ENCODE results near the gene KLK13. TPM values are rescaled to one million over a fixed set of nuclear protein-coding genes. Genes with fewer than 3 reads are reported as not detected.
A peak's percentile ranks its signal among the peaks of the same experiment; 100 is the strongest.

Gene KLK13
- total and polyA plus RNA-seq, 2 of the 13 experiments (the other 11 are each of a cell fraction or from before 2014, with no cell fraction given) = 0.09 TPM; not detected in 1

DNA sequence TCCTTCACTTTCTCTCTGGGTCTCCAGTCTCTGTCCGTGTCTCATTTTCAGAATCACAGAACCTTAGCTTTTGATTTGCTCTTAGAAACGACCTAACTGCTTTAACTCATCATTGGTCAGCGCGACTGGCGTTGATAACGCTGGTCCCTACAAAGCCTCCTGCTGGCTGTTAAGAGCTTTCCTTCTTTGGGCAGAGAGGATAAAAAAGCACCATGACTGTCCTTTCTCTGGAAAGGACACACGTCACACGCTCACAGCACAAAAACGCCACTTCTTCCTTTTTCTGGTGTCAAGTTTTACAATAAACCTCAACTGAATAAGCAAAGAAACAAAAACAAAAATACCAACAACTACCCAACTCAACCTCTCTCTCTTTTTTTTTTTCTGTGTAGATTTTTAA lies 28.4 kb downstream of the KLK13 start:
- Histone ChIP-seq H3K27me3 (ENCODE audit: control insufficient read depth in 1 of 2, insufficient read depth in 2 of 2, low read length in 2 of 2) (peaks cover 0 to 14% of the 10 kb centered on the region in 2 experiments; a peak in 3 of 5 replicates), H3K4me2 (ENCODE audit: low read depth, low read length) (no peak overlapping the region), H3K36me3 (replicated peaks in 1 of 2; ENCODE audit: control insufficient read depth in 1 of 2, insufficient read depth in 2 of 2, low read length in 2 of 2) (no peaks in the 10 kb centered on the region), H3K4me3 (replicated peaks in 1 of 3; ENCODE audit: insufficient read depth in 1 of 3, low read depth in 2 of 3, low read length in 3 of 3) (no peak overlapping the region), H3K79me2 (ENCODE audit: insufficient read depth, low read length) (no peaks in the 10 kb centered on the region), H3K9ac (ENCODE audit: insufficient read depth, low read depth, low read length) (no peak overlapping the region), H3K9me3 (ENCODE audit: low read length) (no peaks in the 10 kb centered on the region), H3K27ac (ENCODE audit: extremely low read length, insufficient read depth, low read length) (no peak overlapping the region), H3K4me1 (ENCODE audit: insufficient read depth, low read length) (no peaks in the 10 kb centered on the region), H2AFZ (ENCODE audit: low read length) (no peak overlapping the region), H4K20me1 (ENCODE audit: insufficient read depth, low read length) (no peaks in the 10 kb centered on the region)
- DNase-seq (ENCODE audit: low spot score) (no peak), ATAC-seq (no peak), FAIRE-seq (no peak)
- CTCF ChIA-PET (ENCODE audit: low intra/inter-chr PET ratio, low total read pairs) = no interaction called here
- in situ Hi-C loops (cut with HindIII; ENCODE audit: extremely low pct_ligation_motif_present, low pct_unique_long_range_greater_than_20kb) (no loop called here), intact Hi-C loops (cut with micrococcal nuclease; ENCODE audit: unreplicated experiment) (no loop called here)
- no TSS peak for BruUV-seq (replicated peaks)
- TF ChIP-seq ZNF235 (CRISPR knock-in tag; IDR thresholded peaks at IDR 0.05; ENCODE audit: borderline replicate concordance) (no peak), ZNF234 (CRISPR knock-in tag; conservative IDR thresholded peaks at IDR 0.05) (no peak), CREB1 (IDR thresholded peaks at IDR 0.05) (0 out of 2 replicates have a peak, but pooled peaks have one; percentile 22), CREB1 (CRISPR knock-in tag; IDR thresholded peaks at IDR 0.05) (no peak), BORCS8-MEF2B (CRISPR knock-in tag; IDR thresholded peaks at IDR 0.05) (no peak), ZNF83 (CRISPR knock-in tag; IDR thresholded peaks at IDR 0.05; ENCODE audit: borderline replicate concordance) (no peak), ESRRA (CRISPR knock-in tag; IDR thresholded peaks at IDR 0.05; ENCODE audit: low read depth) (no peak), MZF1 (CRISPR knock-in tag; IDR thresholded peaks at IDR 0.05; ENCODE audit: borderline replicate concordance) (no peak), ZNF121 (CRISPR knock-in tag; IDR thresholded peaks at IDR 0.05) (no peak)
- POLR2A ChIA-PET = no interaction called here
- WGBS (ENCODE audit: low lambda C conversion rate) = 7% methylated on average over 9 of the region's 9 CpGs

DNA sequence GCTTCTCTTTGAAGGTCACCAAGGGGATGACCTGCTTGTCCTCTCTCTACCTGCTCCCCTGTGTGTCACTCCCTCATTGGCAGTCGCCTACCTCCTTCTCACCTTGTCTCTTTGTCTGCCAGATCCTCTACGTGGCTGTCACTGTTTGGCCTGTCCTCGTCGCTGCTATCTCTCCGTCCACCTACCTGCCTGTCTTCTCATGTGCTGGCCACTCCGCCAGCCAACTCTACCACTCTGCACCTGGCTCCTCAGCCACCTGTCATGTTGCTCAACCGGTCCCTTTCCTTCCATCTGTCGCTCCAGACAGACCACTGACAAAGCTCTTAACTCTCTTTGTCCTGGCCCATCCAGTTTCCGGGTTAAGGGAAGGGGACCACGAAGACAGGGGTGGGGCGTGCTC lies 30.2 kb downstream of the KLK13 start, which contains the start of gene KLK12:
Gene KLK12, minus strand, starts transcription at position 299 of the 400 bp plus-strand sequence. CDS start 381 bp downstream, outside the sequence.
- no peak within 1 kb of the TSS for H3K27ac ChIP-seq (ENCODE audit: extremely low read length, insufficient read depth, low read length)
- DNase-seq (ENCODE audit: low spot score) (no peak), ATAC-seq (no peak), FAIRE-seq (no peak)
- H3K4me2 ChIP-seq (ENCODE audit: low read depth, low read length) = no peak within 1 kb of the TSS
- no peaks in the 10 kb centered on the region for H3K36me3 ChIP-seq (replicated peaks in 1 of 2; ENCODE audit: control insufficient read depth in 1 of 2, insufficient read depth in 2 of 2, low read length in 2 of 2)
- H2AFZ ChIP-seq (ENCODE audit: low read length) = no peak within 1 kb of the TSS
- intact Hi-C loops (cut with micrococcal nuclease; ENCODE audit: unreplicated experiment) = no loop called here
- peaks cover 0 to 14% of the 10 kb centered on the region in 2 experiments; a peak in 4 of 5 replicates for H3K27me3 ChIP-seq (ENCODE audit: control insufficient read depth in 1 of 2, insufficient read depth in 2 of 2, low read length in 2 of 2)
- WGBS (ENCODE audit: low lambda C conversion rate) = 15% methylated on average over 11 of the region's 11 CpGs
- H3K9me3 ChIP-seq (ENCODE audit: low read length) = no peaks in the 10 kb centered on the region
- no peak within 1 kb of the TSS for H3K4me3 ChIP-seq (replicated peaks in 1 of 3; ENCODE audit: insufficient read depth in 1 of 3, low read depth in 2 of 3, low read length in 3 of 3)
- ChIA-PET CTCF (ENCODE audit: low intra/inter-chr PET ratio, low total read pairs) (no interaction called here), POLR2A (no interaction called here)
- no TSS peak for BruUV-seq (replicated peaks)
- H3K4me1 ChIP-seq (ENCODE audit: insufficient read depth, low read length) = no peaks in the 10 kb centered on the region
- in situ Hi-C loops (cut with HindIII; ENCODE audit: extremely low pct_ligation_motif_present, low pct_unique_long_range_greater_than_20kb) = no loop called here
- no peak within 1 kb of the TSS for H3K9ac ChIP-seq (ENCODE audit: insufficient read depth, low read depth, low read length)
- no peaks in the 10 kb centered on the region for H3K79me2 ChIP-seq (ENCODE audit: insufficient read depth, low read length)
- no peaks in the 10 kb centered on the region for H4K20me1 ChIP-seq (ENCODE audit: insufficient read depth, low read length)
- no peak for TF ChIP-seq RFX1 (IDR thresholded peaks at IDR 0.05)
- TF ChIP-seq, protein P1, sequence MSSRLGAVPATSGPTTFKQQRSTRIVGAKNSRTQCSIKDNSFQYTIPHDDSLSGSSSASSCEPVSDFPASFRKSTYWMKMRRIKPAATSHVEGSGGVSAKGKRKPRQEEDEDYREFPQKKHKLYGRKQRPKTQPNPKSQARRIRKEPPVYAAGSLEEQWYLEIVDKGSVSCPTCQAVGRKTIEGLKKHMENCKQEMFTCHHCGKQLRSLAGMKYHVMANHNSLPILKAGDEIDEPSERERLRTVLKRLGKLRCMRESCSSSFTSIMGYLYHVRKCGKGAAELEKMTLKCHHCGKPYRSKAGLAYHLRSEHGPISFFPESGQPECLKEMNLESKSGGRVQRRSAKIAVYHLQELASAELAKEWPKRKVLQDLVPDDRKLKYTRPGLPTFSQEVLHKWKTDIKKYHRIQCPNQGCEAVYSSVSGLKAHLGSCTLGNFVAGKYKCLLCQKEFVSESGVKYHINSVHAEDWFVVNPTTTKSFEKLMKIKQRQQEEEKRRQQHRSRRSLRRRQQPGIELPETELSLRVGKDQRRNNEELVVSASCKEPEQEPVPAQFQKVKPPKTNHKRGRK (CRISPR knock-in tag; IDR thresholded peaks at IDR 0.05) = no peak
- TF ChIP-seq CBFB (CRISPR knock-in tag; IDR thresholded peaks at IDR 0.05) = no peak
- TF ChIP-seq, protein P2, sequence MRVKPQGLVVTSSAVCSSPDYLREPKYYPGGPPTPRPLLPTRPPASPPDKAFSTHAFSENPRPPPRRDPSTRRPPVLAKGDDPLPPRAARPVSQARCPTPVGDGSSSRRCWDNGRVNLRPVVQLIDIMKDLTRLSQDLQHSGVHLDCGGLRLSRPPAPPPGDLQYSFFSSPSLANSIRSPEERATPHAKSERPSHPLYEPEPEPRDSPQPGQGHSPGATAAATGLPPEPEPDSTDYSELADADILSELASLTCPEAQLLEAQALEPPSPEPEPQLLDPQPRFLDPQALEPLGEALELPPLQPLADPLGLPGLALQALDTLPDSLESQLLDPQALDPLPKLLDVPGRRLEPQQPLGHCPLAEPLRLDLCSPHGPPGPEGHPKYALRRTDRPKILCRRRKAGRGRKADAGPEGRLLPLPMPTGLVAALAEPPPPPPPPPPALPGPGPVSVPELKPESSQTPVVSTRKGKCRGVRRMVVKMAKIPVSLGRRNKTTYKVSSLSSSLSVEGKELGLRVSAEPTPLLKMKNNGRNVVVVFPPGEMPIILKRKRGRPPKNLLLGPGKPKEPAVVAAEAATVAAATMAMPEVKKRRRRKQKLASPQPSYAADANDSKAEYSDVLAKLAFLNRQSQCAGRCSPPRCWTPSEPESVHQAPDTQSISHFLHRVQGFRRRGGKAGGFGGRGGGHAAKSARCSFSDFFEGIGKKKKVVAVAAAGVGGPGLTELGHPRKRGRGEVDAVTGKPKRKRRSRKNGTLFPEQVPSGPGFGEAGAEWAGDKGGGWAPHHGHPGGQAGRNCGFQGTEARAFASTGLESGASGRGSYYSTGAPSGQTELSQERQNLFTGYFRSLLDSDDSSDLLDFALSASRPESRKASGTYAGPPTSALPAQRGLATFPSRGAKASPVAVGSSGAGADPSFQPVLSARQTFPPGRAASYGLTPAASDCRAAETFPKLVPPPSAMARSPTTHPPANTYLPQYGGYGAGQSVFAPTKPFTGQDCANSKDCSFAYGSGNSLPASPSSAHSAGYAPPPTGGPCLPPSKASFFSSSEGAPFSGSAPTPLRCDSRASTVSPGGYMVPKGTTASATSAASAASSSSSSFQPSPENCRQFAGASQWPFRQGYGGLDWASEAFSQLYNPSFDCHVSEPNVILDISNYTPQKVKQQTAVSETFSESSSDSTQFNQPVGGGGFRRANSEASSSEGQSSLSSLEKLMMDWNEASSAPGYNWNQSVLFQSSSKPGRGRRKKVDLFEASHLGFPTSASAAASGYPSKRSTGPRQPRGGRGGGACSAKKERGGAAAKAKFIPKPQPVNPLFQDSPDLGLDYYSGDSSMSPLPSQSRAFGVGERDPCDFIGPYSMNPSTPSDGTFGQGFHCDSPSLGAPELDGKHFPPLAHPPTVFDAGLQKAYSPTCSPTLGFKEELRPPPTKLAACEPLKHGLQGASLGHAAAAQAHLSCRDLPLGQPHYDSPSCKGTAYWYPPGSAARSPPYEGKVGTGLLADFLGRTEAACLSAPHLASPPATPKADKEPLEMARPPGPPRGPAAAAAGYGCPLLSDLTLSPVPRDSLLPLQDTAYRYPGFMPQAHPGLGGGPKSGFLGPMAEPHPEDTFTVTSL (CRISPR knock-in tag; IDR thresholded peaks at IDR 0.05; ENCODE audit: borderline replicate concordance) = no peak
